Measurements from ENCODE around the gene LGR4.
"Not testable (repeated sequence)": the region's sequence is repeated elsewhere in the genome, so short reads cannot be mapped to it uniquely, and the experiment has no call there.

Gene LGR4

GRCh38 chr11:27456795-27457329, 15.7 kb downstream of the LGR4 start:
- no peak for DNase-seq (ENCODE audit: low spot score)

- DNase-seq (ENCODE audit: low spot score): peak; percentile 51
Measured at GRCh38 chr11:27456140-27456794, 16.3 kb downstream of the LGR4 start.

DNA sequence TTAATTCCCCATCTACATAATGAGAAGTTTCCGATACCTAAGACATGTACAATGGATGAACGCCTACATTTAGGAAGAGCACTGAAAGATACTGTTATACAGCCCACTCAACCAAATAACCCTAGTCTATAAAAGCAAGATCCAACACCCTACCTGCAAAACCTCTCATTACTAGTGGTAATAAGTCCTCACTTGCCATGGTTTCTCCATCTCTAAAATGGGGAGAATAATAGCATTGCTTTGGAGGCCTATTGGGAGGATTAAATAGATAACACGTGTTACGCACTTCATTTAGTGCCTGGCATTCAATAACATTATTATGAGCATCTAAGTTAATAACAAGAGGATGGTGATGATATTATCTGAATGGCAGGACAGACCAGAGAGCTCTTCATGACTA, 16.9 kb downstream of the LGR4 start:
- no peak for DNase-seq (ENCODE audit: low spot score)

GRCh38 chr11:27453701-27454100, 18.9 kb downstream of the LGR4 start:
- no peak for DNase-seq (ENCODE audit: low spot score)

GRCh38 chr11:27452147-27452546, 20.4 kb downstream of the LGR4 start:
- DNase-seq (ENCODE audit: low spot score): no peak

- no peak for DNase-seq (ENCODE audit: low spot score)
Measured at GRCh38 chr11:27451244-27451965, 21.2 kb downstream of the LGR4 start.

DNA sequence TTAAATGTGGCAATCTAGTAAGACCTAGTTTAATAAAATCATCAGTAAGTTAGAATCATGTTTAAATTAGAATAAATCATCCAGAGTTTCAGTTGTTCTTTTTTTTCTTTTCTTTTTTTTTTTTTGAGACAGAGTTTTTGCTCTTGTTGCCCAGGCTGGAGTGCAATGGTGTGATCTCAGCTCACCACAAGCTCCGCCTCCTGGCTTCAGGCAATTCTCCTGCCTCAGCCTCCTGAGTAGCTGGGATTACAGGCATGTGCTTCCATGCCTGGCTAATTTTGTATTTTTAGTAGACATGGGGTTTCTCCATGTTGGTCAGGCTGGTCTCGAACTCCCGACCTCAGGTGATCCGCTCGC, 24.4 kb downstream of the LGR4 start:
- not testable (repeated sequence) for DNase-seq (ENCODE audit: low spot score)

DNA sequence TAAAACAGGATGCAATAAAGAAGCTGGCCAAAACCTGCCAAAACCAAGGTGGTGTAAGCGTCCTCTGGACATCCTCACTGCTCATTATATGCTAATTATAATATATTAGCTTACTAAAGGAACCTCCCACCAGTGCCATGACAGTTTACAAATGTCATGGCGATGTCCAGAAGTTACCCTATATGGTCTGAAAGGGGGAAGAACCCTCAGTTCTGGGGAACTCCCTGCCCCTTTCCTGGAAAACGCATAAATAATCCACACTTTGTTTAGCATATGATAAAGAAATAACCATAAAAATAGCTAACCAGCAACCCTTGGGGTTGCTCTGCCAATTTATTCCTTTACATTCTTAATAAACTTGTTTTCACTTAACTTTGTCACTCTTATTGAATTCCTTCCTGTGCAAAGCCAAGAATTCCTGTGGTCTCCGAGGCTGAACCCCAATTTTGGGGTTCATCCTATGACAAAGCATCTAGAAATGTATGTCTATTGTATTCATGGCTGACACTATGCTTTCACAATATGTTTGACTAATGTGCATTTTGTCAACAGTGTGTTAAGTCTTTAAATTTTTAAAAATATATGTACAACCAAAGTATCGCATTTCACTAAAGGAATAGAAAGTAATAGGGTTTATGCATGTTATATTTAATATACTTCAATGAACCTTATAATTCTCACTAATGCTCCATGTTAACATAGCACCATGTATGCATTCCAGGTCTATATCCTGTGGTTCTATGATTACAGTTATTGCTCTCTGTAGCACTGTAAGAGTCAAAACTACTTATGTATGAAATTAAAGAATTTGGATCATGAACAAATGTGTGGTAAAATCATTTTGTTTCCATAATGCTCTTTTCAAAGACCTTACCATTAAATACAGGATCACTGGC, 25.1 kb downstream of the LGR4 start:
- DNase-seq (ENCODE audit: low spot score): peak; percentile 25

- no peak for DNase-seq (ENCODE audit: low spot score)
Measured at GRCh38 chr11:27445625-27446024, 27.0 kb downstream of the LGR4 start.

- DNase-seq (ENCODE audit: low spot score): no peak
Measured at GRCh38 chr11:27444801-27445215, 27.8 kb downstream of the LGR4 start.

DNA sequence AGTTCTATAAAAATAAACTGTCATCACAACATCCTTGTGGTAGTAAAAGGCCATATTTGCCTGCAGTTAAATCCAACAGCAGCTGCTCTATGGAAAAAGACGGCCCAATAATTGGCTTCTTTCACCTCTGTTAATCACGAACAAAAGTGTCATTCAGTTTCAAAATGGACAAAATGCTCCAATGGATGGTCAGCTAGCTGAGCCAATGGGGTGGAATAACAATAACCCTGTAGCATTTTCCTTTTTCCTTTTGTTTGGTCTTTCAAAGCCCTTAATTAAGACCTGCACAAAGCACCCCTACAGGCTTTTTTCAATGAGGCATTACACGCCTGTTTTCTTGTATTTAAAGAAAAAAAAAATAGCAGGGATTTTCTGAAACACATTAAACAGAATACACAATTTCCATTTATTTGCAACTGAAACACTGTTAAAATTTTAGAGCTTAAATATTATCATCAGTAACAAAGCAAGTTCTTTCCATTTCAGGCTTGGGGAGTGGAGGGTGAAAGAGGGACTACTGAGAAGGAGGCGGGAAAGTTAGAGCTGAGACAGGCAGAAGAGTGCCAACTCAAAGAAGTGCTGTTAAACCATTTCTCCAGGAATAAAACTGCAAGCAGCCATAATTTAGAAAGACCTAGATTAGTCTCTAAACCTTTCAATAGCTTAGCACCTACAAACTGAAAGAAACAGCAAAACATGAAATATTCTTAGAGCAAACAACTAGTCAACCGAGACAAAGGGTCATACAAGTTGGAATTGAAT, 28.7 kb downstream of the LGR4 start:
- DNase-seq (ENCODE audit: low spot score): no peak

DNA sequence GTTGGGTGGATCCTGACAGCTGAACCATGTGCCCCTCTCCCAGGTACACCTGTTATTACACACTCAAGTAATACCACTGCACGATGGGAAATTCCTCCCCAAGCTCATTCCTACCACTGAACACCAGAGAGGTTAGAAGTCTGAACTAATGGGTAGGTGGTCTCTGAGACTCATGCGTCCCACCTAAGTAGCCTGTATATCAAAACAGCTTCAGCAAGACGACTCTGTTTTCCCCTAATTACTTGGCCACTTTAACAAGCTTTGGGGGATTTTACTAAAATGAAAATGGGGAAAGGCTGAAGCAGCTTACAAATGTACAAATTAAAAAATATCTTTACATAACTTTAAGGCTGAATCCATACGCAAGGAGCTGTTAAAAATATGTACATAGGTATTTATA, 29.4 kb downstream of the LGR4 start:
- no peak for DNase-seq (ENCODE audit: low spot score)

GRCh38 chr11:27440090-27440489, 32.5 kb downstream of the LGR4 start:
- DNase-seq (ENCODE audit: low spot score): no peak

GRCh38 chr11:27438595-27438981, 34.0 kb downstream of the LGR4 start:
- no peak for DNase-seq (ENCODE audit: low spot score)

DNA sequence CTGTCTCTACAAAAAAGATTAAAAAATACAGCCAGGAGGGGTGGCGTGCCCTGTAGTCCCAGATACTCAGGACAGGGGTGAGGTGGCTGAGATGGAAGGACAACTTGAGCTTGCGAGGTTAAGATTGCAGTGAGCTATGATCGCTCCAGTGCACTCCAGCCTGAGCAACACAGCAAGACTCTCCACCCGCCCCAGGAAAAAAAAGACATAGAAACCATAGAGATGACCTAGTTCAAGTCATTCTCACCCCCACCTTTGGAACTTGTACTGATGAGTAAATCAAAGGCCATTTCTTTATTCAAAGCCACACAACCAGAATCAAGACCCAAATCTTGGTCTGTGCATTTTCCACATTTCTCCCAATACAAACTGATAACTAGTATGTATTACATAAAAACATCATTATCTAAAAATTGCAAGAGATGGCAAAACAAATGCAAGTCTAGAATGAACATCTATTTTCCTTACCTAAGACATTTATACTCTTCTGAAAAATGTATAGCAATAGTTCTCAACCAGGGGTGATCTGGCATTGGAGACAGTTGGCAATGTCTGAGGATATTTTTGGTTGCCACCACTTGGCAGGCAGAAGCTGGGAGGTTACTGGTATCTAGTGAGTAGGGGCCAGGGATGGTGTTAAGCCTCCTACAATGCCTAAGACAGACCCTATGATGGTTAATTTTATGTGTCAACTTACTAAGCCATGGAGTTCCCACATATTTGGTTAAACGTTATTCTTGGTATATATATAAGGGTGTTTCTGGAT, 34.6 kb downstream of the LGR4 start:
- DNase-seq (ENCODE audit: low spot score): no peak

DNA sequence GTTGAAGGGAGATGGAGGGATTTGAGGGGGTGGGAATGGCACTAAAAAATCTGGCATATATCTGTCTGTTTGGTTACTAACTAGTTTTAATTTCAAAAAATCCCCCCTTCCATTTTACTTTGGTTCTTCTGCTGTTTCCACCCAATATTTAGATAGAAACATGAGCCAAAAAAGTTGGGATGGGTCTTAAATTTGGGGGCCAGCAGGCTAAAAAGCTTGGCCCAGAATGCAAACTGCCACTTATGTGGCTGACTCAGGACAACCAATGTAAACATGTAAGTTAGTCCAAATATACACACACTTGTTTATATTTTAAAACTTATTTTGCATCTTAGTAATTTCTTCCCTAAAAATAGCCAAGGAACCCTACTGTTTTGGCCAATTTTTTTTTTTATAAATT, 35.7 kb downstream of the LGR4 start:
- no peak for DNase-seq (ENCODE audit: low spot score)

DNA sequence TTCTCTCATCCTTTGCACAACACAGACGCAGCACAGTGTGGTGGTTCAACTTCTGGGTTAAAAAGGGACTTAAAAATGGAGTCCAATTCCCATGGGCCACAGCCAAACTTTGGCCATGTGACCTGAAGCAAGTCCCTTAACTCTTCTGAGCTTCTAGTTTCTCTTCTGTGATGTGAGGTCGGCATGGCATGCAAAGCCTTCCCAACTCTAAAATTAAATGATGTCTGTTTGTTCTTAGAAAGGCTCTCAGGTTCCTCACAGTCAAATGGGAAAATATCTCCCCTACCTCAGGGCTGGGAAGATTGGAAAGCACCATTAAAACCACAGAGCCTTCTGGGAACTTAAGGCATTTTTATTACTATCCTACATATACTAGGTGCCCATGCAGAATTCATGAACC, 38.8 kb downstream of the LGR4 start:
- no peak for DNase-seq (ENCODE audit: low spot score)

GRCh38 chr11:27431808-27432207, 40.8 kb downstream of the LGR4 start:
- DNase-seq (ENCODE audit: low spot score): no peak

GRCh38 chr11:27429761-27430393, 42.7 kb downstream of the LGR4 start:
- DNase-seq (ENCODE audit: low spot score): no peak

DNA sequence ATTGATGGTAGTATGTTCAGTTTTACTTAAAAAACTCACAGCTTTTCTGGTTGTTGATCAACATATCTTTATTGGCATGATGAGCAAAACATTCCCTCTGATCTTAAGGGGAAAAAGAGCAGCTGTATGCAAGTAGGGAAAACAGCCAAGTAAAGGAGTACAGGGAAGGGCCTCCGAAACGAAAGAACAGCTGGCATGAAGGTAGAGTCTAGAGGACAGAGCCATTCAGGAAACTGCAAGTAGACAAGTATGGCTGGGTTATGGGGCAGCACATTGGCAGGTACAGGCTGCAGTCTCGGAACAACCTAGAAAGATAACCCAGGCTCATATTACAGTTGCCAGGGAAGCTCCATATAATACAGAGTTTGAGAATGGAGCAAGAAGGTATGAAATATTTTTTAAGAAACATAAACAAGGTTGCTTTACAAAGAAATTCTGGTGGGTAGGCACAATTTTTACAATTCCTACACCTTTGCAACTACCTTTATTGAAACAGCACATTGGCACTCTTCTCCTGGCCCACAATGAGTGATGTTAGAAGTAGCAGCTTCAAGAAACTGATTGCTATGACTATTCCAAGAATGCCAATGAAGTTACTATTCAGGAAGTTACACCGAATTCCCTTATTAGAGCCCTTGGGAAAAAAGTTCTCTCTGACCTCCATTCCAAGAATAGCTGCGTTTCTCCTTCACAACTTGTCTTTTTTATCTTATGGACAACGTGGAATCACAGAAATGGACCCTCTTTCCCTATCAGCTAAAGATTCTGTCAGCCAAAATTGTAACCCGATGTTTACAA, 45.2 kb downstream of the LGR4 start:
- peak; percentile 42 for DNase-seq (ENCODE audit: low spot score)

Data from AG08395 (cell line).